ENCODE measurements around the gene NPL. TPM values are rescaled to one million over a fixed set of nuclear protein-coding genes. Genes with fewer than 3 reads are reported as not detected.

Gene NPL
- total RNA-seq, 1 experiment from 2014 or later: 3.1 TPM

DNA sequence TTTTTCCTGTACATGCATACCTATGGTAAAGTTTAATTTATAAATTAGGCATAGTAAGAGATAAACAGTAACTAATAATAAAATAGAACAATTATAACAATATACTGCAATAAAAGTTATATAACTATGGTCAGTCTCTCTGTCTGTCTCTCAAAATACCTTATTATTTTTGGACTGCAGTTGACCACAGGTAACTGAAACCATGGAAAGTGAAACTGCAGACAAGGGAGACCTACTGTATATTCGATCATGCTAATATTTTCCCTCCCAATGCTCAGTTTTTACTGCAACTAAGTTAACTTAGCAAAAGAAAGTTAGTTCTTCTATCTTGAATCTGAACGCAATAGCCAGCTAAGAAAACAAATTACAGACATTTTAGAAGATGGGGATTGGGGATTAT is 37.3 kb downstream of the NPL start:
- Histone ChIP-seq H3K4me1 (no peaks in the 10 kb centered on the region), H3K27ac (no peak overlapping the region), H3K4me3 (no peak overlapping the region), H3K36me3 (no peaks in the 10 kb centered on the region), H3K27me3 (no peaks in the 10 kb centered on the region), H3K9me3 (replicated peaks) (no peaks in the 10 kb centered on the region)
- DNase-seq: no peak

DNA sequence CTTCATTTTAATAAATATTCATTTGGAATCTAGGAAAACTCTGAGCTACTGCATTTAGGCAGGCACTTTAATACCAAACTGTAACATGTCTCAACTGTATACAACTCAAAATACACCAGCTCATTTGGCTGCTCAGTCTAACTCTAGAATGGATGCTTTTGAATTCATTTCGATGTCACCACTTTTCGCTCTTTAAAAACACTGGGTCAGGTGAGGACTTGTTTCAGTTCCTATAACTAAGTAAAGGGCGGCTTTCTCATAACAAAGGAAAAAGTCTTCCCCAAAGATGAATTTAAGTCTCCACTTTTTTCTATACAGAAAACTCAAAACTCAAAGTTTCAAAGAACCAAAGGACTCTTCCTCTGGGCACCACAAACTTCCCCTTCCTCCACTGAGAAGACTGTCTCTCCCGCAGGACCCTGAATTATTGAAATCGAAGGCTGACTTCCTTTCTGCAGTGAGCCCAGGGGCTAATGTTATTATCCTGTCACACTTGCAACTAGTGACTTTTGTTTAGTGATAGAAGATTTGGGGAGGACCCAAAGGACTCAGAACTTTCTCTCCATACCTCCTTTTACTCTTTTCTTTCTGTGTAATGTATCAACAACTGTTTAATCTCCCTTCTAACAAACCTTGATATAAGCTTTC is 39.8 kb downstream of the NPL start:
- no peak overlapping the region for H3K27ac ChIP-seq
- H3K4me3 ChIP-seq: no peak overlapping the region
- H3K36me3 ChIP-seq: no peaks in the 10 kb centered on the region
- no peak for DNase-seq
- no peaks in the 10 kb centered on the region for H3K27me3 ChIP-seq
- no peaks in the 10 kb centered on the region for H3K9me3 ChIP-seq (replicated peaks)
- no peaks in the 10 kb centered on the region for H3K4me1 ChIP-seq

DNA sequence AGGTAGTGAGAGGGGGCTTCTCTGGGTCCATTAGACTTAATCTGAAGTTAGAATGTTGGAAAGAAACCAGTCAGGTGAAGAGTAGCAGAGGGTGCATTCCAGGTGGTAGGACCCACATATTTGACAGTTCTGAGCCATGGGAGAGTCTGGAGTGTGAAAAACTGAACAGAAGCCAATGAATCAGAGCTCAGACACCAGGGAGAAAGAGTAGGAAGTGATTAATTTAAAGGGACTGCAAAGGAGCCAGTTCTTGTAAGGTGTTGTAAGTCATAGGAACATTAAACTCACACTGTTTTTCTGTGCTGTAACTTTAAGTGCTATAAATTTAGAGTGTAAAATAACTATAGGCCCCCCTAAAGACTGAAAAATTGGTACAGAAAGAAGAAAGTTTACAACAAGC is 43.7 kb downstream of the NPL start:
- no peaks in the 10 kb centered on the region for H3K9me3 ChIP-seq (replicated peaks)
- H3K4me3 ChIP-seq: no peak overlapping the region
- no peaks in the 10 kb centered on the region for H3K27me3 ChIP-seq
- DNase-seq: no peak
- no peaks in the 10 kb centered on the region for H3K4me1 ChIP-seq
- no peaks in the 10 kb centered on the region for H3K36me3 ChIP-seq
- H3K27ac ChIP-seq: no peak overlapping the region

DNA sequence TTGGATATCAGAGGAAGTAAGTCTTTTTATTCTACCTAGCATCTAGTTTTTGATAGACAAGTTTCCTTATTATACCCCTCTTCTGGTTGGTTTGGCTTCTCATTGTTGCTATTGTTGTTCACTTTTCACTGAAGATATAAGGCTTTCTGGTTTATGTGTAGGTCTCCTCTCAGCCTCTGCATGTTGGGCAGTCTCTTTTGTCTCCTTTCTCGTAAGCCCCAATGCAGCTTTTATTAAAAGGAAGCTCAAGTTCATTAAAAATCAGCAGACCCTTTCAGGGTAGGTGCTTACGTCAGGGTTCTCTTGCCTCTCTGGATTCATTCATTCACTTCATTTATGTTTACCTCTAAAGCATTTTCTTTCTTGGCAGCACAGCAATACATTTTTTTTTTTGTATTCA is 44.8 kb downstream of the NPL start:
- no peak for DNase-seq
- Histone ChIP-seq H3K27me3 (no peaks in the 10 kb centered on the region), H3K27ac (no peak overlapping the region), H3K4me3 (no peak overlapping the region), H3K9me3 (replicated peaks) (no peaks in the 10 kb centered on the region), H3K36me3 (no peaks in the 10 kb centered on the region), H3K4me1 (no peaks in the 10 kb centered on the region)

DNA sequence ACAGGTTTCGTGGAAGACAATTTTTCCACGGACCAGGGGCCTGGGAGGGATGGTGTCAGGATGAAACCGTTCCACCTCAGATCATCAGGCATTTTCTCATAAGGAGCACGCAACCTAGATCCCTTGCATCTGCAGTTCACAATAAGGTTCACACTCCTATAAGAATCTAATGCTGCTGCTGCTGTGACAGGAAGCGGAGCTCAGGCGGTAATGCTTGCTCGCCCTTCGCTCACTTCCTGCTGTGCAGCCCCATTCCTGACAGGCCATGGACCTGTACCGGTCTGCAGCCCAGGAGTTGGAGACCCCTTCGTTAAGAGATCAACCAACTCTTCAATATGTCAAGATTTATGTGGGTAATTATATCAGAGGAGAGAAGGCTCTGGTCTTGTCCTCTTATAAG is 46.2 kb downstream of the NPL start:
- H3K27ac ChIP-seq: no peak overlapping the region
- H3K36me3 ChIP-seq: peaks cover 10% of the 10 kb centered on the region; the same call in 1 of the 2 replicates
- H3K27me3 ChIP-seq: no peaks in the 10 kb centered on the region
- DNase-seq: no peak
- no peak overlapping the region for H3K4me3 ChIP-seq
- no peaks in the 10 kb centered on the region for H3K9me3 ChIP-seq (replicated peaks)
- H3K4me1 ChIP-seq: no peaks in the 10 kb centered on the region

DNA sequence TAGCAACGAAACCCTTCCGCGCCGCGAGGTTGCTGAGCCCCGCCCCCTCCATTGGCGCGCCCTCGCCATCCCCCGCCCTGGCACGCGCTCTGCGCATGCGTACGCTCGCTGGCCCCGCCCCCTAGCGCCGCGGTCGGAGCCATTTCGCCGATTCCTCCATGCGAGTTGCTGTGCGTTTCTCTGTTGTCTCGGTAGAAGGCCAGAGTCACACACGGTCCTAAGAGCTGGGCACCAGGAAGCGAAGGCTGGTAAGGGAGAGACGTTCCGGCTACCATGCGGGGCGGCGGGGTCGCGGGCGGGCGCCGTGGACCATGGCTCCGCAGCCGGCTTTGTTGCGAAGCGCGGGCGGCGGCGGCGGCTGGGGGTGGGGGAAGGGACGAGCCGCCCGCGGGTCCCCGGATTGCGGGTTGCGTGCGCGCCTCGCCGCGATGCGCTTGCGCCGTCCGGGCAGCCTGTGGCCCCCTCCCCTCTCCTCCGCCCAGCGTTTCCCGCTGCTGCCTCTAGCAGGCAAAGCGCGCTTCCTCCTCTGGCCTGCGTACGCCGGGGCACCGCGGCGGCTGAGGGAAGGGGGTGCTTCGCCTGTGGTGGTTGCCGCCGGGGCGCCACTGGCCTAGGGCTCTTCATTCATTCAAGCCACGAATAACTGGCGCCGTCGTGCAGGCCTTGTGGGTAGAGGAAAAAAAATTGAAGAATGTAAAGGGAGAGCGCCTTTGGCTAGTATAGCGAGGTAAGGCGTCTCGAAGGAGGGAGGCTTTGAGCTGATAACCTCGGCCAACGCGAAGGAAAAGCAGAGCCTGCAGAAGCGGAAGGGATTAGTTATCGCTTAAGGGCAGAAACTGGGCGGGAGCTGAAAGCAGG is 49.9 kb downstream of the NPL start, which contains the start of gene DHX9:
TSS of gene DHX9 (plus strand) at position 139 of the 858 bp plus-strand sequence. CDS start 3,220 bp downstream, outside the sequence.
- Histone ChIP-seq H3K4me3 (peak within 1 kb of the TSS; percentile 87), H3K27me3 (no peaks in the 10 kb centered on the region), H3K36me3 (peaks cover 42% of the 10 kb centered on the region), H3K27ac (peak within 1 kb of the TSS; percentile 88), H3K4me1 (no peaks in the 10 kb centered on the region; the same call in 1 of the 2 replicates), H3K9me3 (replicated peaks) (no peaks in the 10 kb centered on the region)
- DNase-seq: peak; percentile 93

DNA sequence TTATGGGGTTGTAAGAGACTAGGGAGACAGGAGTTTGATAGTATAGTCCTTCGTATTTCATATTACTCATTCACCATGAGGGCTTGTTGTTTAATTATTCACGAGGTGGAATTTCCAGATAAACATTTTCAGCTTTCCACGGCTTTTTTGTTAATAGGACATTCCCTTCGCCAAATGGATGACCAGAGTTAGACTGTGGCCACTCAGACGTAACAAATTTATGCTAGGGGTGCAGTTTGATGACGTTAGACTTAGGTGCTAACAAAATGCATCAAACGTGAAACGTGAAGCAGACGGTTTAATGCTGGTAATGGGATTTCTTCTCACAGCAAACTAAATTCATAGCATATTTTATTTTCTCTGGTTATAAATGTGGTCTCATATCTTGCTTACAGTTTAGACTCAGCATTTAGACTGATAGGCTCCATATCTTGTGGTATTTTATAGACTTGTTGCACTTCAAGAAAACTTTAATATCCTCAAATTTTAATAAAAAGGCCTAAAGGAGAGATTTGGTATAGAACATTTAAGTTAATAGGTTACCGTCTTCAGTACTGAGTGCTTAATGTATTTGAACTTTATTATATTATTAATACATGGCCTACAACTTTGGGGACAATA is 51.9 kb downstream of the NPL start:
- Histone ChIP-seq H3K4me3 (no peak overlapping the region), H3K27ac (no peak overlapping the region), H3K4me1 (no peaks in the 10 kb centered on the region; the same call in 1 of the 2 replicates), H3K9me3 (replicated peaks) (no peaks in the 10 kb centered on the region), H3K36me3 (peaks cover 63% of the 10 kb centered on the region), H3K27me3 (no peaks in the 10 kb centered on the region)
- peak in 1 of 2 experiments; percentile 8 for DNase-seq

DNA sequence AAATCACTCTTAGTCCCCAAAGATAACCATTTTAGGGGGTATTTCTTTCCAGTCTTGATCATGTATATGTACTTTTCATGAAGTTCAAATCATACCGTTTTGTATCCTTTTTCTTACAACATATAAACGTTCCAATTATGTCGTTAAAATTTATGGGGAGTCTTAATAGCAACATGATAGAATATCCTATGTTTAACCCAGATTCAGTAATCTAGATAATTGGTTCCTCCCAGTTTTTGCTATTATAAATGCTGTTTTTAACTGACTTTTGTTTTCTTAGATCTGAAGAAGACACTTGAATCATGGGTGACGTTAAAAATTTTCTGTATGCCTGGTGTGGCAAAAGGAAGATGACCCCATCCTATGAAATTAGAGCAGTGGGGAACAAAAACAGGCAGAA is 52.7 kb downstream of the NPL start:
- Histone ChIP-seq H3K4me1 (no peaks in the 10 kb centered on the region; the same call in 1 of the 2 replicates), H3K4me3 (no peak overlapping the region), H3K9me3 (replicated peaks) (no peaks in the 10 kb centered on the region), H3K27ac (no peak overlapping the region), H3K27me3 (no peaks in the 10 kb centered on the region), H3K36me3 (peaks cover 71% of the 10 kb centered on the region)
- no peak for DNase-seq

DNA sequence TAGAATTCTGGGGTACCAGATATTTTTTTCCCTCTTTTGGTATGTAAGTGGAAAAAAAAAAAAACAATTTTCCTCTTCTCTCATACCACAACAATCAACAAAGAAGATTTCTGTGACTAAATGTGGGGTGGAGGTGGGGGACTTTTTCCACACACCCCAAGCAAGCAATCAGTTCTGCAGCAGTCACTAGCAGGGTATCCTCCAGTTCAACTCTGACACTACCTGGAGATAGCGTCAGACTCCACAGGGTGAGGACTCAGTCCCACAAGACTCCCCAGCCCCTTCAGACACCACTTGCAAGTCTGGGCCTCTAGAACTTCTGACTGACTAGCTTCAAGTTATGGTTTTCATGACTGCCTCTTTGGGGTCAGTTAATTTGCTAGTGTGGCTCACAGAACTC is 55.8 kb downstream of the NPL start:
- no peak overlapping the region for H3K4me3 ChIP-seq
- H3K36me3 ChIP-seq: peaks cover 97% of the 10 kb centered on the region
- H3K9me3 ChIP-seq (replicated peaks): no peaks in the 10 kb centered on the region
- no peaks in the 10 kb centered on the region for H3K27me3 ChIP-seq
- DNase-seq: no peak
- H3K4me1 ChIP-seq: no peaks in the 10 kb centered on the region; the same call in 1 of the 2 replicates
- no peak overlapping the region for H3K27ac ChIP-seq

DNA sequence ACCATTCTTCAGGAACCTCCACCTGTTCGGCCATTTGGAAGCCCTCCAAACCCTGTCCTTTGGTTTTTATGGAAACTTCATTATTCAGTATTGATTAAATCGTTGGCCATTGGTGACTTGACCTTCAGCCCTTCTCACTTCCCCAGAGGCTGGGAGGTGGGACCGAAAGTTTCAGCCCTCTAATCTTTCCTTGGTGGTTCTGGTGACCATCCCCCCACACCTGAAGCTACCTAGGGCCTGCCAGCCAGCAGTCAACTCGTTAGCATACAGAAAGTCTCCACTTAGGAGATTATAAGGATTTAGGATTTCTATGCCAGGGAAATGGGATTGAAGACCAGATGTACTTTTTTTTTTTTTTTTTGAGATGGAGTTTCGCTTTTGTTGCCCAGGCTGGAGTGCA is 56.3 kb downstream of the NPL start:
- Histone ChIP-seq H3K27ac (no peak overlapping the region), H3K27me3 (no peaks in the 10 kb centered on the region), H3K9me3 (replicated peaks) (no peaks in the 10 kb centered on the region), H3K36me3 (peaks cover 97% of the 10 kb centered on the region), H3K4me3 (no peak overlapping the region), H3K4me1 (no peaks in the 10 kb centered on the region; the same call in 1 of the 2 replicates)
- no peak for DNase-seq

DNA sequence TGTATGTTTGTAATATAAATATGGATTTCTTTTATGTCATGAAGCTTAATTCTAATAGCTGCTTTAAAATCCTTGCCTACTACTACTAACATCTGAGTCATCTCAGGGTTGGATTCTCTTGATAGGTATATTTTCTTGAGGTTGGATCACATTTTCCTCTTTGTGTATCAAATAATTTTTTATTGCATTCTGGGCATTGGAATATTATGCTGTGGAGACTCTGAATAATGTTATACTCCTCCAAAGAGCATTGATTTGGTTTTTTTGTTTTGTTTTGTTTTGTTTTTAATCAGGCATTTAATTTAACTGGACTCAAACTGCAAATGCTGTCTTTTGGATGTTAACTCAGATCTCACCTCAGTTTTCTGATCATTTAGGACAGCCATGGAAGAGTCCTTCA is 57.5 kb downstream of the NPL start:
- Histone ChIP-seq H3K27ac (no peak overlapping the region), H3K4me3 (no peak overlapping the region), H3K9me3 (replicated peaks) (no peaks in the 10 kb centered on the region), H3K36me3 (peaks cover 100% of the 10 kb centered on the region), H3K4me1 (no peaks in the 10 kb centered on the region; the same call in 1 of the 2 replicates), H3K27me3 (no peaks in the 10 kb centered on the region)
- no peak for DNase-seq

DNA sequence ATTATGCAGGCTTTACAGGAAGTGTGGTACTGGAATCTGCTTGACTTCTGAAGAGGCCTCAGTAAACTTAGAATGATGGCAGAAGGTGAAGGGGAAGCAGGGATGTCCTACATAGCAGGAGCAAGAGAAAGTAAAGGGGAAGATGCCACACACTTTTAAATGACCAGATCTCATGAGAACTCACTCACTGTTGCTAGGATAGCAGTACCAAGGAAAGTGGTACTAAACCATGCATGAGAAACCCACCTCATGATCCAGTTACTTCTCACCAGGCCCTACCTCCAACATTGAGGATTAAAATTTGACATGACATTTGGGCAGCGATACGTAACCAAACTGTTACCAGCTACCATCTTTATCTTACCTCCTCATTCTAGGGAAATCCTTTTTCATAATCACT is 59.2 kb downstream of the NPL start:
- Histone ChIP-seq H3K9me3 (replicated peaks) (no peaks in the 10 kb centered on the region), H3K27ac (no peak overlapping the region), H3K4me1 (no peaks in the 10 kb centered on the region), H3K27me3 (no peaks in the 10 kb centered on the region), H3K36me3 (peaks cover 100% of the 10 kb centered on the region), H3K4me3 (no peak overlapping the region)
- no peak for DNase-seq

DNA sequence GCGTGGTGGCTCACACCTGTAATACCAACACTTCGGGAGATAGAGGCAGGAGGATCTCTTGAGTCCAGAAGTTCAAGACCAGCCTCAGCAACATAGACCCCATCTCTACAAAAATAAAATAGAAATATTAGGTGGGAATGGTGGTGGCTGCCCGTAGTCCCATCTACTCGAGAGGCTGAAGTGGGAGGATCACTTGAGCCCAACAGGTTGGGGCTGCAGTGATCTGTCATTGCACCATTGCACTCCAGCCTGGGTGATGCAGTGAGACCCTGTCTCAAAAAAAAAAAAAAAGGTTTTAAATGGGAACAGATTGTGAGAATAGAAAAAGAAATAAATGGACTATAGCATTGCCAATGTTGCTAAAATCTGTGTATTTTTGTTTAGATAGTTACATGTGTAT is 60.7 kb downstream of the NPL start:
- Histone ChIP-seq H3K27ac (no peak overlapping the region), H3K27me3 (no peaks in the 10 kb centered on the region), H3K4me3 (no peak overlapping the region), H3K4me1 (no peaks in the 10 kb centered on the region), H3K9me3 (replicated peaks) (no peaks in the 10 kb centered on the region), H3K36me3 (peaks cover 100% of the 10 kb centered on the region)
- no peak for DNase-seq

DNA sequence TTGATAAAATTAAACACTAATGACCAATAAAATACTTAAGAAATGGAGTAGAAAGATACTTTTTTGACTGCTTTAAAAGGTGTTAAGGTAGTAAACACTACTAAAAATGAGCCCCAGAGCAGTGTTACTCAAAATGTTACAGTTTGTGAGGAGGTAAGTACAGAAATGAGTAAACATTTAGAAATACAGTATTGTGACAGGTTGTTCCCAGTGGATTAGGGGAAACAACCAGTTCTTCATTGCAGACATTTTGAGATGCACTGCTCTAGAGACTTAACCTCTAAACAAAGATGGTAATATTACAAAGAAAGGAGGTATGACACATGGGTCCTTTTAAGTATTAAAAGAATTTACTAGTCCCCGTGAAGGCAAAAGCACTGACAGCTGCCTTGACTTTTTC is 62.3 kb downstream of the NPL start:
- H3K4me1 ChIP-seq: no peaks in the 10 kb centered on the region
- peaks cover 100% of the 10 kb centered on the region for H3K36me3 ChIP-seq
- no peak for DNase-seq

DNA sequence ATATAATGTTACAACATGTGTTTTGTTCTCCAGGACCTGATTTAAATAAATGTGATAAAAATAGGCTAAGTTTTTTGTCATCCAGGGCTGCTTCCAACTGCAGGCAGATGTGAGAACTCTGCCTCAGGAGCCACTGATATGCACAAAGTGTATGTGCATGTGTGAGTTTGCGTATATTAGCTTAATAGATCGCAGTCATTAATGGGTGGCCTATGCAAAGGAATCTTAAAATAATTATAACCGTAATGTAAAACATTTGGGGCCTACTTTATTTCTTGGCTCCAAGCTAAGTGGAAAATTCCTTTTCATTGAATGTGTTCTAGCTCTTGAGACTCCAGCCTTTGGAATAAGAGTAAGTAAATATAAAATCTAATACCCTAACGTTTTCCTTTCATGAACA is 66.3 kb downstream of the NPL start:
- H3K36me3 ChIP-seq: peaks cover 100% of the 10 kb centered on the region
- no peak overlapping the region for H3K27ac ChIP-seq
- H3K9me3 ChIP-seq (replicated peaks): no peaks in the 10 kb centered on the region
- H3K27me3 ChIP-seq: no peaks in the 10 kb centered on the region
- no peaks in the 10 kb centered on the region for H3K4me1 ChIP-seq
- DNase-seq: no peak
- H3K4me3 ChIP-seq: no peak overlapping the region

More for the DNA sequence above, 62.3 kb downstream of the NPL start:
- no peak overlapping the region for H3K27ac ChIP-seq
- H3K4me3 ChIP-seq: no peak overlapping the region
- no peaks in the 10 kb centered on the region for H3K9me3 ChIP-seq (replicated peaks)
- H3K27me3 ChIP-seq: no peaks in the 10 kb centered on the region

Measured in SJCRH30 (cell line).